Spleen (tissue), 11 donors: Measurements from ENCODE around the gene PARD6G. TPM values are rescaled to one million over a fixed set of nuclear protein-coding genes. Genes with fewer than 3 reads are reported as not detected.
"Not testable (repeated sequence)": the region's sequence is repeated elsewhere in the genome, so short reads cannot be mapped to it uniquely, and the experiment has no call there.

Experiments used
- DNase-seq: peaks from one replicate; pipeline ENCODE4 v3.0.0-alpha.2; 2020
- H3K27ac ChIP-seq, 8 donors: fragments of 200-600 bp; sonication (generic) in 7 of 8; 1 replicate in 4 of 8; 2 replicates in 4 of 8; pipeline versions ENCODE4 v1.5.0 to v1.8.0; 2016 to 2021; ENCODE audit warnings: inconsistent platforms in 4 of 8, mild to moderate bottlenecking in 4 of 8, moderate library complexity in 1 of 8
- H3K27me3 ChIP-seq, 7 donors: fragments of 200-600 bp; sonication (generic) in 6 of 7; replicated peaks in 1 of 7; 1 replicate in 4 of 7; 2 replicates in 3 of 7; pipeline versions ENCODE4 v1.5.0 to v1.8.0; 2016 to 2021; ENCODE audit warnings: inconsistent platforms in 3 of 7, mild to moderate bottlenecking in 1 of 7
- H3K36me3 ChIP-seq, 6 donors: fragments of 200-600 bp; sonication (generic) in 5 of 6; 1 replicate in 4 of 6; 2 replicates in 2 of 6; pipeline versions ENCODE4 v1.5.0 to v1.8.0; 2016 to 2021; ENCODE audit warnings: inconsistent platforms in 2 of 6
- H3K4me1 ChIP-seq, 6 donors: fragments of 200-600 bp; sonication (generic) in 5 of 6; 1 replicate in 3 of 6; 2 replicates in 3 of 6; pipeline versions ENCODE4 v1.5.0 to v1.8.0; 2016 to 2021; ENCODE audit warnings: inconsistent platforms in 3 of 6
- H3K4me3 ChIP-seq, 8 donors: fragments of 200-600 bp; sonication (generic) in 7 of 8; 1 replicate in 4 of 8; 2 replicates in 4 of 8; pipeline versions ENCODE4 v1.5.0 to v1.8.0; 2016 to 2021; ENCODE audit warnings: inconsistent platforms in 4 of 8, mild to moderate bottlenecking in 4 of 8, moderate library complexity in 2 of 8
- H3K9me3 ChIP-seq, 8 donors: fragments of 200-600 bp; sonication (generic) in 7 of 8; 1 replicate in 4 of 8; 2 replicates in 4 of 8; pipeline versions ENCODE4 v1.5.0 to v1.8.0; 2016 to 2021; ENCODE audit warnings: inconsistent platforms in 4 of 8
- POLR2A ChIP-seq, 3 donors: fragments of 450-650 bp; IDR thresholded peaks; one replicate each; pipeline ENCODE4 v1.5.1; 2017; ENCODE audit warnings: antibody characterized with exemption in 3 of 3, mild to moderate bottlenecking in 1 of 3
- POLR2AphosphoS5 ChIP-seq, 3 donors: sonication (generic); formaldehyde crosslinking; IDR thresholded peaks; one replicate each; pipeline ENCODE4 v1.5.1; 2017; ENCODE audit warnings: antibody characterized with exemption in 3 of 3
- WGBS, 5 donors: extraction: QIAGEN DNeasy Blood & Tissue Kit in 3 of 5; methylation state at CpG; one replicate each; pipeline versions ENCODE4 v1.1.5 to v1.1.7; 2013 to 2018; 5-methylcytosine and 5-hydroxymethylcytosine counted together
- intact Hi-C: fragments of 100-400 bp; cut with DNase I; formaldehyde crosslinking; loops from one replicate; pipeline ENCODE4 v1.15.0; 2023; ENCODE audit warnings: low total_unique reads
- polyA plus RNA-seq, 3 donors: library from polyadenylated mRNA; stranded (reverse); fragments of 200-250 nt; gene quantifications; one replicate each; pipeline ENCODE4 v1.2.1, GENCODE V29; 2013
- total RNA-seq, 7 donors: library from RNA; depleted of rRNA in 3 of 7; stranded (reverse); fragments of >200 nt in 3 of 7; fragmentation: NEBNext Ultra II Directional in 4 of 7; extraction: Animal tissue kit (Norgen Biotek cat#: 25700) in 4 of 7; gene quantifications; one replicate each; pipeline versions ENCODE4 v1.1.0 to v1.2.1, GENCODE V29; 2016 to 2021
- TF ChIP-seq, protein P1 (sequence below), 11 experiments: fragments of 200-600 bp in 7 of 11; fragments of 450-650 bp in 4 of 11; sonication (generic) in 4 of 11; IDR thresholded peaks in 8 of 11; conservative IDR thresholded peaks in 3 of 11; 1 replicate in 7 of 11; 2 replicates in 4 of 11; pipeline versions ENCODE4 v1.4.0 to v1.8.0; 2016 to 2021; ENCODE audit warnings: antibody characterized with exemption in 11 of 11, inconsistent platforms in 4 of 11, mild to moderate bottlenecking in 1 of 11
- donor health status: healthy with polysubstance abuse.
- donor health status: DM: no; HTN: no; CAD: no; lungs with moderate emphysema.
- donor health status: DM: no; HTN: no; CAD: no.
- donor health status: Bipolar disorder and iron deficiency.
- donor health status: healthy.
- donor health status: DM: no; HTN: no; CAD: no.
- donor health status: DM: yes; HTN: yes; CAD: no.

Gene PARD6G
- total and polyA plus RNA-seq, 10 donors = 0.30 to 6.8 (median 2.4) TPM

DNA sequence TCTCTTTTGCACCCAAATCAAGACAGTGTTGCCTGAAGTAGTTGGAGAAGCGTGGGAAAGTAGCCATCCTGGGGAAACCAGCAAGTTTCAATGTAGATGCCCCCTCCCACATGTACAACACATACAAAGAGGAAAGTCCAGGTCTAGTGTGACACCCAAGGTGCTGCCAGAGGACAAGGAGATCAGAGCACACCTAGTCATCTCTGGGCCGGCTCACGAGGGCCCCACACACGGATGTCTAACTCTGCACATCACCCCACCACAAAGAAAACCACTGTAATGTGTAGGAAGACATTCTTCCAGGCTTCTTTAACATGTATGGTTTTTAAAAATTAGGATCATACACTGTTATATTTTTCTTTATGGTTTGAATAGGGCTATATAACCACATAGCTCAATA is 21.6 kb downstream of the PARD6G start:
- H3K4me1 ChIP-seq = no peaks in the 10 kb centered on the region
- DNase-seq = no peak
- TF ChIP-seq POLR2AphosphoS5 (IDR thresholded peaks at IDR 0.05) = no peak
- no peak for TF ChIP-seq POLR2A (IDR thresholded peaks at IDR 0.05)
- TF ChIP-seq, protein P1, sequence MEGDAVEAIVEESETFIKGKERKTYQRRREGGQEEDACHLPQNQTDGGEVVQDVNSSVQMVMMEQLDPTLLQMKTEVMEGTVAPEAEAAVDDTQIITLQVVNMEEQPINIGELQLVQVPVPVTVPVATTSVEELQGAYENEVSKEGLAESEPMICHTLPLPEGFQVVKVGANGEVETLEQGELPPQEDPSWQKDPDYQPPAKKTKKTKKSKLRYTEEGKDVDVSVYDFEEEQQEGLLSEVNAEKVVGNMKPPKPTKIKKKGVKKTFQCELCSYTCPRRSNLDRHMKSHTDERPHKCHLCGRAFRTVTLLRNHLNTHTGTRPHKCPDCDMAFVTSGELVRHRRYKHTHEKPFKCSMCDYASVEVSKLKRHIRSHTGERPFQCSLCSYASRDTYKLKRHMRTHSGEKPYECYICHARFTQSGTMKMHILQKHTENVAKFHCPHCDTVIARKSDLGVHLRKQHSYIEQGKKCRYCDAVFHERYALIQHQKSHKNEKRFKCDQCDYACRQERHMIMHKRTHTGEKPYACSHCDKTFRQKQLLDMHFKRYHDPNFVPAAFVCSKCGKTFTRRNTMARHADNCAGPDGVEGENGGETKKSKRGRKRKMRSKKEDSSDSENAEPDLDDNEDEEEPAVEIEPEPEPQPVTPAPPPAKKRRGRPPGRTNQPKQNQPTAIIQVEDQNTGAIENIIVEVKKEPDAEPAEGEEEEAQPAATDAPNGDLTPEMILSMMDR (IDR thresholded peaks at IDR 0.05 in 8 of 11, conservative IDR thresholded peaks at IDR 0.05 in 3 of 11) = no peak
- no peaks in the 10 kb centered on the region for H3K36me3 ChIP-seq
- no peak overlapping the region for H3K27ac ChIP-seq
- no peak overlapping the region for H3K4me3 ChIP-seq
- H3K27me3 ChIP-seq = no peaks in the 10 kb centered on the region
- peaks cover 0 to 11% (median 0%) of the 10 kb centered on the region in 8 donors for H3K9me3 ChIP-seq
- intact Hi-C loops = no loop called here
- WGBS, 5 donors = 62 to 78% (median 70%) methylated on average over 4 of the region's 4 CpGs

DNA sequence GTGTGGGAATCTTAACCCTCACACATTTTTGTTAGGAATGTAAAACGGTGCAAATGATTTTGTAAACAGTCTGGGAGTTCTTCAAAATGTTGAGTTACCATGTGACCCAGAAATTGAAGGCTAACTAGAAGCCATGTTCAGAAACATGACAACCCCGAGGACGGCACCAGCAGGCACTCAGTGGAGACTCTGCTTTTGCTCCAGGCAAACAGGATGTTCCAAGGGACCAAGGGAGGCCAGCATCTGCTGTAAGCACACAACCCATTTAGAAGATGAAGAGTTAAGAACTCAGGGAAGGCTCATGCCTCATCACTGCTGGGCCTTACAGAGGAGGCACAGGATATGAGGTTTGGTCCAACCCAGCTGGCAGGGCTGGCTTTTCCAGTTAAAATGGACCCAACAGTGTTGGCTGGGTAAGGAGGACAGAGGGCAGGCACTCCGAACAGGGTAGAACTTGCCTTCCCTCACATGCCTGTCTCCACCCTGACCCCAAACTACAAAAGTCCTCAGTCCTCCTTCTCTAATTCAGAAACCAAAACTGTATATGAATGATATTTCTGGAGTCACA is 23.6 kb downstream of the PARD6G start:
- no peaks in the 10 kb centered on the region for H3K27me3 ChIP-seq
- H3K36me3 ChIP-seq = no peaks in the 10 kb centered on the region
- no peaks in the 10 kb centered on the region for H3K4me1 ChIP-seq
- H3K27ac ChIP-seq = no peak overlapping the region
- H3K4me3 ChIP-seq = no peak overlapping the region
- WGBS, 5 donors = 69 to 76% (median 72%) methylated on average over 4 of the region's 4 CpGs
- intact Hi-C loops = no loop called here
- H3K9me3 ChIP-seq = peaks cover 0 to 11% (median 0%) of the 10 kb centered on the region in 8 donors
- TF ChIP-seq POLR2AphosphoS5 (IDR thresholded peaks at IDR 0.05) (no peak), POLR2A (IDR thresholded peaks at IDR 0.05) (no peak)
- TF ChIP-seq, protein P1 (IDR thresholded peaks at IDR 0.05 in 8 of 11, conservative IDR thresholded peaks at IDR 0.05 in 3 of 11) = no peak
- DNase-seq = no peak

DNA sequence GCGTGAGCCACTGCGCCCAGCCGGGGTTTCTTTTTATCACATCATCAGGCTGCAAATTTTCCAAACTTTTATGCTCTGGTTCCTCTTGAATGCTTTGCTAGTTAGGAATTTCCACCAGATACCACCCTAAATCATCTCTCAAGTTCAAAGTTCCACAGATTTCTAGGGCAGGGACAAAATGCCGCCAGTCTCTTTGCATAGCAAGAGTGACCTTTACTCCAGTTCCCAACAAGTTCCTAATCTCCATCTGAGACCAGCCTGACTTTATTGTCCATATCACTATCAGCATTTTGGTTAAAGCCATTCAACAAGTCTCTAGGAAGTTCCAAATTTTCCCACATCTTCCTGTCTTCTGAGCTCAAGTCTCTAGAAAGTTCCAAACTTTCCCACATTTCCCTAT is 27.8 kb downstream of the PARD6G start:
- H3K36me3 ChIP-seq, DNase-seq, H3K4me1 ChIP-seq, H3K4me3 ChIP-seq, intact Hi-C loops, H3K27me3 ChIP-seq, H3K27ac ChIP-seq: not testable (repeated sequence)
- WGBS, 5 donors = 93 to 100% (median 99%) methylated on average over 4 of the region's 4 CpGs
- H3K9me3 ChIP-seq = peaks cover 0 to 17% (median under 1%) of the 10 kb centered on the region in 8 donors

DNA sequence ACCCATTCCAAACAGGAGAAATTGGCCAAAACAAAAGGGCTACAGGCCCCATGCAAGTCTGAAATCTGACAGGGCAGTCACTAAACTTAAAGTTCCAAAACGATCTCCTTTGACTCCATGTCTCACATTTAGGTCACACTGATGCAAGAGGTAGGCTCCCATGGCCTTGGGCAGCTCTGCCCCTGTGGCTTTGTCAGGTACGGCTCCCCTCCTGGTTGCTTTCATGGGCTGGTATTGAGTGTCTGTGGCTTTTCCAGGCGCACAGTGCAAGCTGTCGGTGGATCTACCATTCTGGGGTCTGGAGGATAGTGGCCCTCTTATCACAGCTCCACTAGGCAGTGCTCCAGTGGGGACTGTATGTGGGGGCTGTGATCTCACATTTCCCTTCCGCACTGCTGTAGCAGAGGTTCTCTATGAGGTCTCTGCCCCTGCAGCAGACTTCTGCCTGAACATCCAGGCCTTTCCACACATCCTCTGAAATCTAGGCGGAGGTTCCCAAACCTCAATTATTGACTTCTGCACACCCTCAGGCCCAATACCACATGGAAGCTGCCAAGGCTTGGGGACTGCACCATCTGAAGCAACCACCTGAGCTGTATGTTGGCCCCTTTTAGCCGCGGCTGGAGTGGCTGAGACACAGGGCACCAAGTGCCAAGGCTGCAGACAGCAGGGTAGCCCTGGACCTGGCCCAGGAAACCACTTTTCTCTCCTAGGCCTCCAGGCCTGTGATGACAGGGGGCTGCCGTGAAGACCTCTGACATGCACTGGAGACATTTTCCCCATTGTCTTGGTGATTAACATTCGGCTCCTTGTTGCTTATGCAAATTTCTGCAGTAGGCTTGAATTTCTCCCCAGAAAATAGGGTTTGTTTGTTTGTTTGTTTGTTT is 28.7 kb downstream of the PARD6G start:
- peaks cover 0 to 26% (median 5%) of the 10 kb centered on the region in 8 donors for H3K9me3 ChIP-seq
- H3K36me3 ChIP-seq = no peaks in the 10 kb centered on the region
- intact Hi-C loops = no loop called here
- no peak overlapping the region for H3K27ac ChIP-seq
- WGBS, 5 donors = 87 to 95% (median 93%) methylated on average over 8 to 10 of the region's 10 CpGs
- TF ChIP-seq POLR2A (IDR thresholded peaks at IDR 0.05) (no peak), POLR2AphosphoS5 (IDR thresholded peaks at IDR 0.05) (no peak)
- TF ChIP-seq, protein P1 (IDR thresholded peaks at IDR 0.05 in 8 of 11, conservative IDR thresholded peaks at IDR 0.05 in 3 of 11) = no peak
- H3K4me3 ChIP-seq = no peak overlapping the region
- H3K27me3 ChIP-seq = no peaks in the 10 kb centered on the region
- DNase-seq = no peak
- no peaks in the 10 kb centered on the region for H3K4me1 ChIP-seq
